GM18502 (cell line): ENCODE measurements around the gene GFRA4.

Experiments used
- ATAC-seq: cut with Tn5 transposase; IDR thresholded peaks from one replicate; pipeline ENCODE4 v1.9.1; 2021; ENCODE audit warnings: mild to moderate bottlenecking; ENCODE audit not compliant: unreplicated experiment, poor library complexity

The GFRA4 gene

GRCh38 chr20:3674995-3675900 lies 12.0 kb upstream of the GFRA4 start:
- ATAC-seq = no peak

- no peak for ATAC-seq
Observed at GRCh38 chr20:3674447-3674846, 11.2 kb upstream of the GFRA4 start.

GRCh38 chr20:3673221-3674070 lies 10.2 kb upstream of the GFRA4 start:
- no peak for ATAC-seq

GRCh38 chr20:3672547-3673171 lies 9.5 kb upstream of the GFRA4 start:
- no peak for ATAC-seq

GRCh38 chr20:3671986-3672546 lies 8.9 kb upstream of the GFRA4 start:
- no peak for ATAC-seq

- ATAC-seq = no peak
Observed at GRCh38 chr20:3670945-3671344, 7.7 kb upstream of the GFRA4 start.

GRCh38 chr20:3670511-3670910 lies 7.3 kb upstream of the GFRA4 start:
- ATAC-seq = no peak

- ATAC-seq = no peak
Observed at GRCh38 chr20:3669710-3670367, 6.6 kb upstream of the GFRA4 start.

GRCh38 chr20:3667434-3668037 lies 4.3 kb upstream of the GFRA4 start:
- no peak for ATAC-seq

- no peak for ATAC-seq
Observed at GRCh38 chr20:3663858-3664257, 659 bp upstream of the GFRA4 start.

GRCh38 chr20:3661814-3662665 lies 1.2 kb downstream of the GFRA4 start:
- no peak for ATAC-seq

- ATAC-seq = no peak
Observed at GRCh38 chr20:3661060-3661813, 2.0 kb downstream of the GFRA4 start.

GRCh38 chr20:3660262-3661059 lies 2.7 kb downstream of the GFRA4 start:
- ATAC-seq = no peak

- ATAC-seq = no peak
Observed at GRCh38 chr20:3659492-3660261, 3.5 kb downstream of the GFRA4 start.

GRCh38 chr20:3658716-3659491 lies 4.3 kb downstream of the GFRA4 start:
- ATAC-seq = peak; percentile 93
